HFFc6 (cell line): ENCODE data around the gene CD274. TPM values are rescaled to one million over a fixed set of nuclear protein-coding genes. Genes with fewer than 3 reads are reported as not detected.
A peak's percentile ranks its signal among the peaks of the same experiment; 100 is the strongest.

Experiments
- DNase-seq: peaks from one replicate; pipeline ENCODE4 v3.0.0-alpha.2; 2018
- H3K27ac Mint-ChIP-seq: 2 replicates; pipeline ENCODE4 v1.8.0; 2020; ENCODE audit warnings: mild to moderate bottlenecking, mixed read lengths
- H3K27me3 Mint-ChIP-seq: 2 replicates; pipeline ENCODE4 v1.8.0; 2021; ENCODE audit warnings: mild to moderate bottlenecking, moderate library complexity, mixed read lengths; ENCODE audit not compliant: insufficient read depth
- H3K36me3 Mint-ChIP-seq: 2 replicates; pipeline ENCODE4 v1.8.0; 2021; ENCODE audit warnings: low read depth, mixed read lengths
- H3K4me1 Mint-ChIP-seq: 2 replicates; pipeline ENCODE4 v1.8.0; 2020; ENCODE audit warnings: low read depth, mixed read lengths
- H3K4me3 Mint-ChIP-seq: 2 replicates; pipeline ENCODE4 v1.8.0; 2020; ENCODE audit warnings: mild to moderate bottlenecking, moderate library complexity, mixed read lengths
- H3K9me3 Mint-ChIP-seq: 2 replicates; pipeline ENCODE4 v1.8.0; 2020; ENCODE audit warnings: mild to moderate bottlenecking, mixed read lengths
- total RNA-seq, 6 experiments: library from RNA; stranded (reverse); fragmentation: NEBNext Ultra II Directional; extraction: Animal tissue kit (Norgen Biotek cat#: 25700); gene quantifications; 2 replicates in 1 of 6; 3 replicates in 5 of 6; pipeline ENCODE4 v1.2.3, GENCODE V29; 2021
- TF ChIP-seq, protein P1 (sequence below): fragments of 200-600 bp; sonication (generic); IDR thresholded peaks from 2 replicates; pipeline ENCODE4 v1.5.0; 2021; ENCODE audit warnings: antibody characterized with exemption, mild to moderate bottlenecking

Gene CD274
- total RNA-seq, 6 experiments from 2014 or later, result 10.3 to 15.9 (median 13.0) TPM

DNA sequence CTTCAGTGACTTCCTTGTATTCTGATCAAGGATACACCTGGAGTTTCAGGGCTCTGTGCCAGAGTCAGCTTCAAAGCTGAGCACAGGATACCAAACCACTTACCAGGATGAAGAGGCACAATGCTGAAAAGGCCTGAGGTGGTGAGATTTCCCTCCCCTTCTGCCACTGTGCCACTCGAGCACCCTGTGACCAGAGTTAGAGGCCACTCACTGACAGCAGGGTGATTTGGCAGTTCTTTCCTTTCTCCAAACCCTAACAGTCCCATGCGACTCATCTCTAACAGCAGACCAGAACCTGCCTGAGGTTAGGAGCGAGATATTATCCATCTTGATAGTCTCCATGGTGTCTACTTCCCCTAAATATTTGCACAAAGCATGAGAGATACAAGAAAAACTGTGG is 14.4 kb upstream of the CD274 start:
- Mint-ChIP-seq H3K27ac (peak overlapping the region; percentile 98), H3K36me3 (peaks cover 24% of the 10 kb centered on the region), H3K4me1 (peaks cover 43% of the 10 kb centered on the region), H3K4me3 (peak overlapping the region; percentile 99; the same call in 1 of the 2 replicates), H3K27me3 (no peaks in the 10 kb centered on the region), H3K9me3 (peaks cover 17% of the 10 kb centered on the region)
- DNase-seq, result peak; percentile 59
- TF ChIP-seq, protein P1, sequence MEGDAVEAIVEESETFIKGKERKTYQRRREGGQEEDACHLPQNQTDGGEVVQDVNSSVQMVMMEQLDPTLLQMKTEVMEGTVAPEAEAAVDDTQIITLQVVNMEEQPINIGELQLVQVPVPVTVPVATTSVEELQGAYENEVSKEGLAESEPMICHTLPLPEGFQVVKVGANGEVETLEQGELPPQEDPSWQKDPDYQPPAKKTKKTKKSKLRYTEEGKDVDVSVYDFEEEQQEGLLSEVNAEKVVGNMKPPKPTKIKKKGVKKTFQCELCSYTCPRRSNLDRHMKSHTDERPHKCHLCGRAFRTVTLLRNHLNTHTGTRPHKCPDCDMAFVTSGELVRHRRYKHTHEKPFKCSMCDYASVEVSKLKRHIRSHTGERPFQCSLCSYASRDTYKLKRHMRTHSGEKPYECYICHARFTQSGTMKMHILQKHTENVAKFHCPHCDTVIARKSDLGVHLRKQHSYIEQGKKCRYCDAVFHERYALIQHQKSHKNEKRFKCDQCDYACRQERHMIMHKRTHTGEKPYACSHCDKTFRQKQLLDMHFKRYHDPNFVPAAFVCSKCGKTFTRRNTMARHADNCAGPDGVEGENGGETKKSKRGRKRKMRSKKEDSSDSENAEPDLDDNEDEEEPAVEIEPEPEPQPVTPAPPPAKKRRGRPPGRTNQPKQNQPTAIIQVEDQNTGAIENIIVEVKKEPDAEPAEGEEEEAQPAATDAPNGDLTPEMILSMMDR, result no peak

DNA sequence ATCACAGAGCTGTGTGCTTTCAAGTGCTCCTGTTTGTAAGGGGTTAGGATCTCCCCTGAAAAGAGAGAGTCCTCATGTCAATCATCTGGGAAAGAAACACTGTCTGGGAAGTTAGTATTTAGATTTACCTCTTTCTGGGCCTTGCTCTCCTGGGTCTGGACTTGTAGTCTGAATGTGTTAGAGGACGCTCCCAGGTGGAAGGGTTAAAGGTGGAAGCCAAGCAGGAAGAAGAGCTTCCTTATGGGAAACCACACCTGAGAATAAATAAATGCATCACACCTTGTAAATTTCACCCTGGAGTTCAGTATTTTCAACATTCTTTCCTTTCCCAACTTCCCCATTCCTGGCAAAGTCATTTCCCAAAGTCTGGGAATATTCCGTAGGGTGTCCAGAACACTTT is 13.9 kb upstream of the CD274 start:
- TF ChIP-seq, protein P1, result no peak
- Mint-ChIP-seq H3K27me3 (no peaks in the 10 kb centered on the region), H3K36me3 (peaks cover 23% of the 10 kb centered on the region), H3K4me3 (peak overlapping the region; percentile 99), H3K9me3 (peaks cover 17% of the 10 kb centered on the region), H3K27ac (peak overlapping the region; percentile 98), H3K4me1 (peaks cover 48% of the 10 kb centered on the region)
- no peak for DNase-seq

DNA sequence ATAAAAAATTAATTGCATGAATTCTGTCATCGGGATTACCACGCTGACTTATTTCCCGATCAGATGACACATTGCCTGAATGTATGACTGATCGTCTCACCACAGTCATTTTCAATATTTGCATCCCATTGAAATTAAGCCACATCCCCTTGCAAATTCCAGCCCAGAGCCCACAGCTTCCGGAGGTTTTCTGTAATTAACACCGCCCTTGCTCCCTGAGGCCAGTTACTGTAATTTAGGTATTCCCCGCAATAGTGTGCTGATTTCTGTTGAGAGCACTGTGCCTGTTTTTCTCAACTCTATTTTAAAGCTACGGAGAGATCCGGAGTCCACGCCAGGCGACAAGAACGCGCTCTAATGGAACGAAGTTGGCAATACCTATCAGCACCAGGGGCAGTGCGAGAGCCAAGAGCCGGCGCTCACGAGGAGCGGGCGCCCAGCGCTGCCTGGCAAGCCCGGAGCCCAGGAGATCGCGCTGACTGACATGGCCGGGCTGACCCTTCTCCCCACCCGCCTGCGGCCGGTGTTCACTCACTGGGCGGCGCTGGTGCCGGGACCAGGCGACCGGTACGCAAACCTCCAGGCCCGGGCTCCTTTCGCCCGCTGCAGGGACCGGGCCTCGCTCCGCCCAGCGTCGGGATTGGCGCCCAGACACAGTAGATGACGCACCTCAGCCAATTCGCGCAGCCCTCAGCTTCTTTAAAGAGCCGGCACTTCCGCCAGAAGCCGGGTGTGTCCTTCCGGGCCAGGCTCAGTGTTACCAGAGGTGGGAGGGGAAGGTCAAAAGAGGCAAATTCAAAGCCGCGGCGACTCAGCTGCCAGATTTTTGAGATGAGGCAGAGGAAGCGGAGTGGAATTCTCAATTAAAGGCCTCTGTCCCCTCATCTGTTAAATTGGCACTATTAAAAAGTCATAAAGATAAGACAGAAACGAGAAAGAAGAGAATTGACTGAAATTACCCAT is 12.8 kb upstream of the CD274 start, which contains the start of gene PLGRKT:
PLGRKT (minus strand) TSS at position 672 of the 963 bp plus-strand sequence. CDS start 5,948 bp downstream, outside the sequence.
- H3K4me1 Mint-ChIP-seq, result peaks cover 53% of the 10 kb centered on the region
- H3K4me3 Mint-ChIP-seq, result peak within 1 kb of the TSS; percentile 99
- peak within 1 kb of the TSS; percentile 98 for H3K27ac Mint-ChIP-seq
- no peaks in the 10 kb centered on the region for H3K27me3 Mint-ChIP-seq
- DNase-seq, result peak; percentile 85
- TF ChIP-seq, protein P1, result peak; percentile 42
- H3K36me3 Mint-ChIP-seq, result peaks cover 23% of the 10 kb centered on the region
- H3K9me3 Mint-ChIP-seq, result peaks cover 17% of the 10 kb centered on the region

DNA sequence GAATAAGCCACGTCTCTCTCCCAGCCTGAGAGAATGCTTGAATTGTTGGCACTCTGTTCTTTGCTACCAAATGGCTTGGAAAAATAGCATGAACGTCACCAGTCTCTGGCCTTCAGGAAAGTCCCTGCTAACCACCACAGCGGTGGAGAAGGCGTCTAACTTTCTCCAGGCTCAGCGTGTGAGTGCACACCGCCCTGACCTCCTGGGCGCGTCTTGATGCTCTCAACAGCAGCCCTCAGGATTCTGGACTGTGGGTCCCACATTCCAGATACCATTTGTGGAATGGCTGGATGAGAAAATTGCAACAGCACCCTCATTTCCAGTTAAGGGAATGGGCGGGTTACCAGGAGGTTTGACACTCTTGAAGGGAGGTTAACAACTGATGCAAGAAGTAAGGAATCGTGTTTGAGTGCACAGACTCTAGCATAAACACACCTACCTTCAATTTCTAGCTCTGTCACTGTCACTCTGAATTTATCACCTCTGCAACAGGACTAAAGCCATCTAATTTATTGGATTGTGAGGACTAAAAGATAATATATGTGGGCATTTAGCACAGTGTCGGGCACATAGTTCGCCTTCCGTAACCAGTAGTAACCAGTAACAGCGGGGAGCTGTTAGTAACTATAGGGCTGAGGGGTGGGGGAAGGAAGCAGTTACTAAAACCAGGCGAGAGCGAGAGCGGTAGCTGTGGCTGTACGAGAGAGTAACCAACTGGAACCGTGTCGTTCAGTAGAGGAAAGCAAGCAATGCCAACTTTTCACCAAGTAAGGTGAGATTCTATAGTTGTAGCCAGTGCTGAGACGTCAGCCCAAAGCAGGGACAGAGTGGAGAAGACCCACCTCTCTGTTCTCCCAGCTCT is 11.8 kb upstream of the CD274 start:
- Mint-ChIP-seq H3K4me3 (peak overlapping the region; percentile 99), H3K36me3 (peaks cover 18% of the 10 kb centered on the region), H3K27me3 (no peaks in the 10 kb centered on the region), H3K27ac (peak overlapping the region; percentile 98), H3K9me3 (peaks cover 9% of the 10 kb centered on the region), H3K4me1 (peaks cover 54% of the 10 kb centered on the region)
- TF ChIP-seq, protein P1, result no peak
- no peak for DNase-seq

DNA sequence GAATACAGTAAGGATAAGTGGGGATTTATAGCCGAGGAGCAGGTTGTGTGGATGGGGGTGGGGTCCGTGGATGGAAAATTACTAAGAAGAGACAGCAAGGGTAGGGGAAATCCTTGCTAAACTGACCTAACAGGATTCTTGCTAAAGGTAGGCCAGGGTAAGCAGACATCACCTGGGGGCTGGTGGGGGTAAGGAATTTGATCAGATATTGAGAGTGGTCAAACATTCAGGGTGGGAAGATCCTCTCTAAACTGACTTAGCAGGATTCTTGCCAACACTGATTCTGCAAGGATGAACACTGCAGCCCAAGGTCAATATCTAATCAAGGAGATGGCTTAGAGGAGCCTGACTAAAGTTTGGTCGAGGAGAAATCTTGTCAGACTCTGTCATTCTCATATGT is 9.9 kb upstream of the CD274 start:
- DNase-seq, result no peak
- peaks cover under 1% of the 10 kb centered on the region for H3K9me3 Mint-ChIP-seq
- no peaks in the 10 kb centered on the region for H3K27me3 Mint-ChIP-seq
- peaks cover 54% of the 10 kb centered on the region for H3K4me1 Mint-ChIP-seq
- H3K27ac Mint-ChIP-seq, result peak overlapping the region; percentile 33
- H3K36me3 Mint-ChIP-seq, result peaks cover 9% of the 10 kb centered on the region
- TF ChIP-seq, protein P1, result no peak
- H3K4me3 Mint-ChIP-seq, result no peak overlapping the region
